HG02981 (cell line): Measurements from ENCODE around the gene CCNL1.

Experiments
- ATAC-seq: cut with Tn5 transposase; IDR thresholded peaks from one replicate; pipeline ENCODE4 v1.9.1; 2021; ENCODE audit warnings: mild to moderate bottlenecking, moderate library complexity; ENCODE audit not compliant: unreplicated experiment

Gene CCNL1

GRCh38 chr3:157126365-157126764 is 33.6 kb downstream of the CCNL1 start:
- no peak for ATAC-seq

DNA sequence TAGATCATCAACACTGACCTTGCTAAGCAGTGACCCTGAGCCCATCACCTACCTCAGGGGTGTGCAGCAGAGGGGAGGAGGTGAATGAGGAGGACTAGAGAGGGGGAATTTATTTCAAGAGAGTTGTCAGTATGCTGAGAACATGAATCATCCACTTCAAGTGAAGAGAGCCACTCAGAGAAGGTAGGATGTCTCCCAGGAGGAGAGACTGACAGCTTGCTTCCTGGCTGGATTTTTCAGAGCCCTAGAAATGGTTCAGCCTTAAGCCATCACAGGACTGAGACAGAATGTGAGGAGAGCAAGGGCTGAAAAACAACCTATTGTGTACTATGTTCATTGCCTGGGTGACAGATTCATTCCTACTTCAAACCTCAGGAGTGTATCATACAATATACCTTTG is 34.8 kb downstream of the CCNL1 start:
- ATAC-seq = no peak

DNA sequence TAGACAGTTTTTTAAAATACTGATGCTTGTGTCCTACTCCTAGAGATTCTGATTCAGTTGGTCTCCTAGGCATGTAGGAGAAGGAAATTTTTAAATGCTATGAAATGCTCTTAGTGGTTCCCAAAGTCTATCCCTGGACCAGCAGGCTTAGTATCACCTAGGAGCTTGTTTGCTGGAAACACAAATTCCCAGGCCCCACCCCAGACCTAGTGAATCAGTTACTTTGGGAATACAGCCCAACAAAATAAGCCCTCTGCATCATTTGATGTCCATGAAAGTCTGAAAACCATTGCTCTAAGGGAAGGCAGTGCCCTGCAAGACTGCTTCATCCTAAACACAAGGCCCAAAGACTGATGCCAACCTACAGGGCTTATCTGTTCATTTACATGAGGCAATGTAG is 36.3 kb downstream of the CCNL1 start:
- ATAC-seq = no peak

DNA sequence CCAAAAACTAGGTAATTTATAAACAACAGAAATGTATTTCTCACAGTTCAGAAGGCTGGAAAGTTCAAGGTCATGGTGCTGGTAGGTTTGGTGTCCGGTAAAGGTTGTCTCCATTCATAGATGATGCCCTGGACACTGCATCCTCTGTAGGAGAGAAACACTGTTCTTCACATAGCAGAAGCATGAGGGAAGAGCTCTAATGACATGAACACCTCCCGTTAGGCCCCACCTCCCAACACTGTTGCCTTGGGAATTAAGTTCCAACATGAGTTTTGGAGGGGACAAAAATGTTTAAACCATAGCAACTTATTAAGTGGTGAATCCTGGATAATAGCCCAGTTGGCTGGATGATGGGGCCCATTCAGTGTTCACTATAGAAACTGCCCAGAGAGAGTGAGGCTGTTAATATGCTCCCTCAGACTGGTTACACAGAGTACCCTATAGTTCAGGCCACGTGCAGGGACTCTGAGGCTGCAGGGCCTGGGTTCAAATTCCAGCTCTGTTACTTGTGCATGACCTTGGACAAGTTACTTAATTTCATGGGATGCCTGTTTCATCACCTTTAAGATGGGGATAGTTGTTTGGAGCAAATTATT is 37.0 kb downstream of the CCNL1 start:
- no peak for ATAC-seq

GRCh38 chr3:157122116-157122515 is 37.8 kb downstream of the CCNL1 start:
- no peak for ATAC-seq

DNA sequence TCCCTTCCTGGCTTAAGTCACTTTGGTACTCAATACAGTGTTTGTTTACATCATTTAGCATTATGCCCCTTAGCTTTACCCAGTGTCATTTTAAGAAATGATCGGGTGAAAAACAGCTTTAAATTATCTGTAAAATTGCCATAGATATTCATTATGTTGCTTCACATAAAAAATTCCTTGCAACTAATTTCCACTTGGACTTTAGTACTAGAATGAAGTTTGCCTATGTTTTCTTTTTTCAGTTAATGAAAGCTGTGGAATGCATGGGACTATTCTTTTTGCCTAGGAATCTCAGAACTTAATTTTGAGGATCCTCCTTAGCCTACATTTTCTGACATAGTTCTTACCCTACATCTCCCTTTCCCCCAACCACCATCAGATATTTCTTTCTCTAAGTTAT is 38.4 kb downstream of the CCNL1 start:
- no peak for ATAC-seq

GRCh38 chr3:157120071-157120892 is 39.7 kb downstream of the CCNL1 start:
- ATAC-seq = no peak

- no peak for ATAC-seq
Measured at GRCh38 chr3:157119369-157119951, 40.5 kb downstream of the CCNL1 start.

- no peak for ATAC-seq
Measured at GRCh38 chr3:157117875-157118654, 41.9 kb downstream of the CCNL1 start.

GRCh38 chr3:157117206-157117605 is 42.7 kb downstream of the CCNL1 start:
- ATAC-seq = no peak

DNA sequence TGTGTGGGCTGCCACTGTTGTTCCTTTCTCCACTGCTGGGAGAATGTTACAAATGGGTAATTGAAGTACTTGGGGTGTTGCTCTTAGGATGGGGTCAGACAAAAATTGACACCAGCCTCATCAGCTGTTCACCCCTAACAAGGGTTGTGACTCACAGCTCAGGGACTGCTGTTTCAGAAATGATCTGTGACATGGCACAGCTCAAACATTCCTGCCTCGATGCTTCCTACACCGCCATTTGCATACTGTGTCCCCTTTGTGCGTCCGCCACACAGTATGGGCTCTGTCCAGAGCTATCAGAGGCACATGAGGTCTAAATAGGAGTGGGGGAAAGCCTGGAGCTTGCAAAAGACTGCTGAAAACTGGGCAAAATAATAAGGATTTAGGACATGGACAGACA is 43.9 kb downstream of the CCNL1 start:
- no peak for ATAC-seq

- ATAC-seq = no peak
Measured at GRCh38 chr3:157115069-157116006, 44.6 kb downstream of the CCNL1 start.

DNA sequence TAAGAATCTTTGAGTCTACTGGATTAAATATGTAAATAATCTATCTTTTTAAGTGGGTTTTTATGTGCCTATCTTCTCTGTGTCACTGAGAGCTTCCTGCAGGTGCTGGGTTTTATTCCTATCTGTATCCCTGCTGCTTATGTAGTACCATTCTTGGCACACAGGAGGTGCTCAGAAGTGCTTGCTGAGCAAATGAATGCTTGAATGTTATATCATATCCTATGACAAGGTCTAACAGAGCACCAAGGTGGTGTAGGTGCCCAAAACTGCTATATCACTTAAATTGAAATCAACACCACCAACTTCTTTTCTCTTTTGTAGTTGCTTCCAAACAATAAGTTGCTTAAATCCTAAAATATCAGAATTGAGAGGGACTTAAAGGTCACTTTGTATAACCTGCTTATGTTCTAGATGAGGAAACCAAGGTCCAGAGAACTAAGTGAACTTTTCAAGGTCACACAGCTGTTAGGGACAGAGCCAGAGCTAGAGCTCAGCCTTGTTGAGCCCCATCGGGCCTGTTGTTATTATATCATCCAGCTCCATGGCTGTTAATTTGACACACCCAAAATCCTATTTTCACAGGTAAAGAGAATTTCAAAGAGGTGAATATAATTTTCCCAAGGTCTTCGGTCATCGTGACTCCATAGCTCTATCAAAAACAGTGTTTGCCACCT is 46.0 kb downstream of the CCNL1 start:
- no peak for ATAC-seq

DNA sequence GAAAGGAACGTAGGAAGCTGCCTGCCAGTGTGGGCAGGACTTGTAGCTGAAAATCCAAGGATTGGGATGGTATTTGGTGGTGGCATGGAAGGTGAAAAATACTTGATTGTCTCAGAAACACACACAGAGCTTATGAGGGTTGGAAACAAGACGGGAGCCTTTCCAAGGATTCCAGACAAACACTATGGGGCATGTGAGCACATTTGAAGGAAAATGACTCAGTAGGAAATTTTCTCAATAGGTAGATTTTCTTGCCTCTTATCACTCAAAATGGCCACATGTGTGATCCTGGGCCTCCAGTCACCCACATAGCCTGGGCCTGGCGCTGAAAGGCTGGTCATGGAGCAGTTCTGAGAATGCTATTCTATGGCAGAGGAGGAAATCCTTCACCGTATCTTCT is 47.4 kb downstream of the CCNL1 start:
- no peak for ATAC-seq

GRCh38 chr3:157111518-157111917 is 48.4 kb downstream of the CCNL1 start:
- ATAC-seq = no peak

- ATAC-seq = no peak
Measured at GRCh38 chr3:157110761-157111278, 49.1 kb downstream of the CCNL1 start.

DNA sequence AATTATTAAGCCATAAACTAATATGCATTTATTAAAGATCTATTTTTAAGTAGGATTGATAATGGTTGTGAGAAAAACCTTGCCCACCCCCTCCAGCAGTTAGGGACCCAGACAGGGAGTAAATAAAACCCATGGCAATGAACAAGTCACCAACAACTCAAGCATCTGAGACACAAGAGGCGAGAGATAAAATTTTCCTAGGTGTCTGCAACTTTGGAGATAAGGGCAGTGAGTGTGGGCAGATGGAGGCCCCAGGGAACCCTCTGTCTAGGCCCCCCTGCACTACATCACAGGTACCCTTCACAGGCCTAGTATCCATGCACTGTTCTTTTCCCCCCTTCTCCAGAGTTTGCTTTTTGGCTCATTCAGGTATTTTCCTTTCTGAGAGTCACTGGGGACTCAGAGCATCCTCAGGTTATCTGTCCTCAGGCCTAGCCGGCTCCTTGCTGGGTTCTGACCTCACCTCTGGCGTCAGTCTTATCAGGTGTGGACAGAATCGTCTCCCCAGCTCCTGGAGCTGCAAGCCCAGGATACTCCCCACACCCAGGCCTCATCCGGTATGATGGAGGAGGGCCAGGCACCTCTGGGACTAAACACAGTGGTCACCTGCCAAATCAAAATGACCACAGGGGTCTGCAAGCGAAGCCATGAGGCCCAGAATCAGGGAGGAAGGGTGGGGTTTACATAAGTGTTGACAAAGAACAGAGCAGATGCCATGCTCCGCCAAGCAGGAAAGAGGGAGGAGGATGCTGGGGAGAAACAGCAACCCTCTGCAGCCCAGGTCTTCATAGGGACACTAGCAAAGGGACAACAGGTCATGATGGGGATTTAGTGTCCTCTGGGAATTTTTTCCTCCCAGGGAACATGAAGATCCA is 50.4 kb downstream of the CCNL1 start:
- no peak for ATAC-seq

GRCh38 chr3:157107644-157108133 is 52.3 kb downstream of the CCNL1 start:
- ATAC-seq = no peak
